SW480 (cell line): ENCODE measurements around the gene PPP1R14B.

Source experiments
- DNase-seq: peaks from one replicate; pipeline ENCODE4 v3.0.0-alpha.2; 2016; ENCODE audit warnings: low spot score

The PPP1R14B gene

GRCh38 chr11:64246871-64247728 is at the start of gene PPP1R14B:
Gene PPP1R14B, minus strand, starts transcription at chr11:64246943. Its CDS starts 270 bp downstream, at chr11:64246673.
- DNase-seq, result peak; percentile 91

- no peak for DNase-seq
Measured at GRCh38 chr11:64296236-64296635, 49.5 kb upstream of the PPP1R14B start.

- no peak for DNase-seq
Measured at GRCh38 chr11:64295760-64296159, 49.0 kb upstream of the PPP1R14B start.

GRCh38 chr11:64294774-64295173 is 48.0 kb upstream of the PPP1R14B start:
- no peak for DNase-seq

GRCh38 chr11:64292460-64293254 is 45.9 kb upstream of the PPP1R14B start:
- DNase-seq, result no peak

GRCh38 chr11:64291752-64292459 is 45.2 kb upstream of the PPP1R14B start:
- no peak for DNase-seq

- no peak for DNase-seq
Measured at GRCh38 chr11:64291262-64291751, 44.6 kb upstream of the PPP1R14B start, which contains the start of gene KCNK4. Gene KCNK4, plus strand, starts transcription at chr11:64291302. Its CDS starts 1,717 bp downstream, at chr11:64293019.

- DNase-seq, result no peak
Measured at GRCh38 chr11:64290352-64291261, 43.9 kb upstream of the PPP1R14B start.

- no peak for DNase-seq
Measured at GRCh38 chr11:64289002-64289564, 42.3 kb upstream of the PPP1R14B start.

GRCh38 chr11:64288353-64288750 is 41.6 kb upstream of the PPP1R14B start:
- DNase-seq, result no peak

- DNase-seq, result no peak
Measured at GRCh38 chr11:64287676-64288352, 41.1 kb upstream of the PPP1R14B start.

GRCh38 chr11:64286801-64287159 is 40.0 kb upstream of the PPP1R14B start:
- DNase-seq, result no peak

GRCh38 chr11:64285885-64286800 is 39.4 kb upstream of the PPP1R14B start:
- DNase-seq, result peak; percentile 77

- peak; percentile 63 for DNase-seq
Measured at GRCh38 chr11:64284962-64285884, 38.5 kb upstream of the PPP1R14B start, which contains the start of gene GPR137. Gene GPR137, plus strand, starts transcription at chr11:64285848. Its CDS starts 677 bp downstream, at chr11:64286525.

- peak; percentile 89 for DNase-seq
Measured at GRCh38 chr11:64284048-64284961, 37.6 kb upstream of the PPP1R14B start, which contains the start of gene BAD. Gene BAD, minus strand, starts transcription at chr11:64284665. Its CDS starts 297 bp downstream, at chr11:64284368.

GRCh38 chr11:64283092-64283491 is 36.3 kb upstream of the PPP1R14B start:
- no peak for DNase-seq
